H1 (cell line): ENCODE measurements around the gene DAAM1. TPM values are rescaled to one million over a fixed set of nuclear protein-coding genes. Genes with fewer than 3 reads are reported as not detected.

Experiments
- BACH1 ChIP-seq: IDR thresholded peaks from 2 replicates; pipeline ENCODE4 v1.6.1; 2012; ENCODE audit warnings: low read length, improper control_type of control experiment
- CHD2 ChIP-seq: IDR thresholded peaks from 2 replicates; pipeline ENCODE4 v1.6.1; 2012; ENCODE audit warnings: low read length, improper control_type of control experiment
- EGR1 ChIP-seq: IDR thresholded peaks from 2 replicates; pipeline ENCODE4 v1.6.1; 2011; ENCODE audit warnings: low read depth, low read length, borderline replicate concordance
- HDAC6 ChIP-seq: IDR thresholded peaks from one replicate; pipeline ENCODE4 v1.7.1; 2012; ENCODE audit warnings: low read depth, mild to moderate bottlenecking, inconsistent platforms, low read length, moderate library complexity
- JUN ChIP-seq: IDR thresholded peaks from 2 replicates; pipeline ENCODE4 v1.6.1; 2011; ENCODE audit warnings: low read depth, mild to moderate bottlenecking, improper control_type of control experiment, low read length
- KDM5A ChIP-seq: fragments of 200-600 bp; IDR thresholded peaks from 2 replicates; pipeline ENCODE4 v1.7.1; 2012; ENCODE audit warnings: mild to moderate bottlenecking, low read length, inconsistent platforms, mixed read lengths
- POLR2AphosphoS5 ChIP-seq: IDR thresholded peaks from 2 replicates; pipeline ENCODE4 v1.6.1; 2011; ENCODE audit warnings: low read depth, low read length
- SP1 ChIP-seq: IDR thresholded peaks from 2 replicates; pipeline ENCODE4 v1.6.1; 2011; ENCODE audit warnings: low read depth, low read length
- SP4 ChIP-seq: IDR thresholded peaks from 2 replicates; pipeline ENCODE4 v1.6.1; 2012; ENCODE audit warnings: low read length, inconsistent platforms
- SUZ12 ChIP-seq: fragments of 200-600 bp; sonication (generic); IDR thresholded peaks from 2 replicates; pipeline ENCODE4 v1.6.1; 2012; ENCODE audit warnings: mild to moderate bottlenecking, inconsistent platforms, low read length, moderate library complexity, mixed read lengths
- polyA plus RNA-seq, 7 experiments: library from polyadenylated mRNA; depleted of rRNA in 3 of 7; stranded (reverse) in 5 of 7; unstranded in 2 of 7; fragments of >200 nt in 5 of 7; fragments of 200-250 nt in 2 of 7; gene quantifications; 1 replicate in 5 of 7; 2 replicates in 1 of 7; 4 replicates in 1 of 7; pipeline versions ENCODE4 v1.2.1 to v1.2.3, GENCODE V29; 2011 to 2013; ENCODE audit warnings: missing spikeins in 2 of 7, mixed read lengths in 2 of 7
- total RNA-seq: library from RNA; stranded (reverse); fragmentation: NEBNext Ultra II Directional; extraction: Animal tissue kit (Norgen Biotek cat#: 25700); gene quantifications from 2 replicates; pipeline ENCODE4 v1.2.1, GENCODE V29; 2021

Gene DAAM1
- total and polyA plus RNA-seq, 2 of the 8 experiments (the other 6 are each of a cell fraction or from before 2014, with no cell fraction given), result 5.0 to 44.9 TPM

DNA sequence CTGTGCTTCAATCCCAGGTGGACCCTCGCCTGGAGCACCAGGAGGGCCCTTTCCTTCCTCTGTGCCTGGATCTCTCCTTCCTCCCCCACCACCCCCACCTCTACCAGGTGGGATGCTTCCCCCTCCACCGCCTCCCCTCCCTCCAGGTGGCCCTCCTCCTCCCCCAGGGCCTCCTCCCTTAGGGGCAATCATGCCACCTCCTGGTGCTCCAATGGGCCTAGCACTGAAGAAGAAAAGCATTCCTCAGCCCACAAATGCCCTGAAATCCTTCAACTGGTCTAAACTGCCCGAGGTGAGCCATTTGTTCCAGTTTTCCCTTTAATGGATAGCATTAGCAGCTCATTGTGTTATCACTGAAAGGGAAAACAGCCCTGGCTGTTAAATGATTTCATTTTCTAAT is 142.8 kb downstream of the DAAM1 start (continued):
- TF ChIP-seq SP1 (0 out of 2 replicates have a peak, but pooled peaks have one; percentile 35), JUN (no peak), SUZ12 (no peak), EGR1 (no peak), HDAC6 (no peak), POLR2AphosphoS5 (no peak), KDM5A (no peak), CHD2 (no peak), SP4 (no peak), BACH1 (no peak)
